NT2/D1 (cell line): ENCODE measurements around the gene FFAR2.
"Not testable (repeated sequence)": the region's sequence is repeated elsewhere in the genome, so short reads cannot be mapped to it uniquely, and the experiment has no call there.

Source experiments
- DNase-seq: peaks from one replicate; pipeline ENCODE4 v3.0.0-alpha.2; 2011; ENCODE audit warnings: low read depth, low spot score
- H3K27me3 ChIP-seq: 2 replicates; pipeline ENCODE4 v1.6.0; 2011; ENCODE audit warnings: mild to moderate bottlenecking; ENCODE audit not compliant: insufficient read length, insufficient read depth
- H3K36me3 ChIP-seq: 2 replicates; pipeline ENCODE4 v1.6.1; 2011; ENCODE audit warnings: mild to moderate bottlenecking, low read length, mixed read lengths; ENCODE audit not compliant: insufficient read depth, insufficient read length
- H3K4me1 ChIP-seq: 2 replicates; pipeline ENCODE4 v1.5.1; 2011; ENCODE audit not compliant: insufficient read depth, insufficient read length
- H3K4me3 ChIP-seq: 2 replicates; pipeline ENCODE4 v1.5.1; 2011; ENCODE audit warnings: low read depth; ENCODE audit not compliant: insufficient read length
- H3K9ac ChIP-seq: 2 replicates; pipeline ENCODE4 v1.6.0; 2011; ENCODE audit warnings: low read depth; ENCODE audit not compliant: insufficient read length
- H3K9me3 ChIP-seq: 2 replicates; pipeline ENCODE4 v1.5.1; 2011; ENCODE audit warnings: mild to moderate bottlenecking, low read length; ENCODE audit not compliant: insufficient read depth
- SUZ12 ChIP-seq: IDR thresholded peaks from 2 replicates; pipeline ENCODE4 v1.6.1; 2011; ENCODE audit not compliant: insufficient read length, insufficient read depth; ENCODE audit errors: extremely low read depth
- YY1 ChIP-seq: IDR thresholded peaks from 2 replicates; pipeline ENCODE4 v1.6.1; 2011; ENCODE audit not compliant: insufficient read length, insufficient read depth
- ZNF274 ChIP-seq: IDR thresholded peaks from 2 replicates; pipeline ENCODE4 v1.6.1; 2011; ENCODE audit warnings: mild to moderate bottlenecking, low read depth, low read length

FFAR2 gene

GRCh38 chr19:35447606-35448469, at the start of gene FFAR2:
Gene FFAR2 (plus strand): TSS chr19:35448257. CDS start chr19:35449715, 1,458 bp downstream.
- no peak for DNase-seq
- Histone ChIP-seq H3K27me3 (no peaks in the 10 kb centered on the region), H3K9ac (no peak within 1 kb of the TSS), H3K4me1 (peaks cover 3% of the 10 kb centered on the region), H3K4me3 (no peak within 1 kb of the TSS), H3K9me3 (no peaks in the 10 kb centered on the region), H3K36me3 (no peaks in the 10 kb centered on the region)
- TF ChIP-seq SUZ12 (no peak), YY1 (no peak), ZNF274 (no peak)

DNA sequence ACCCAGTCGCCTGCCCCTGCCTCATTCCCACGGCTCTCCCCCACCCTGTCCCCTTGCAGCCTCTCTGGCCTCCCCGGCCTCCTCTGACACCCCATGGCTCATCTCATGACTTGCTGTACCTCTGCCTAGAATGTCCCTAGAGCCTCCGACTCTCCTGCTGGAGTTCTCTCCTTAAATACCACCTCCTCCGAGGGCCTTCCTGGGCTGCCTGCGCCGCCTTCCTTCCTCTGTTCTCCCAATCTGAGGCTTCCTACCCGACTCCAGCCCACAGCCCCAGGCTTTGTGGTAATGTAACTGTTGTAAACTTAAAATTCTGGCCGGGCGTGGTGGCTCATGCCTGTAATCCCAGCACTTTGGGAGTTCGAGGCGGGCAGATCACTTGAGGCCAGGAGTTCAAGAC, 49.5 kb upstream of the FFAR2 start:
- Histone ChIP-seq H3K4me1 (peaks cover 2% of the 10 kb centered on the region), H3K9me3 (no peaks in the 10 kb centered on the region), H3K36me3 (no peaks in the 10 kb centered on the region), H3K27me3 (no peaks in the 10 kb centered on the region), H3K4me3 (no peak overlapping the region), H3K9ac (no peak overlapping the region)
- DNase-seq = no peak
- no peak for TF ChIP-seq YY1
- TF ChIP-seq SUZ12 = no peak
- no peak for TF ChIP-seq ZNF274

- DNase-seq = no peak
- Histone ChIP-seq H3K27me3 (no peaks in the 10 kb centered on the region), H3K36me3 (no peaks in the 10 kb centered on the region), H3K9ac (no peak overlapping the region), H3K4me1 (peaks cover 2% of the 10 kb centered on the region), H3K9me3 (no peaks in the 10 kb centered on the region), H3K4me3 (no peak overlapping the region)
- no peak for TF ChIP-seq ZNF274
- TF ChIP-seq SUZ12 = no peak
- TF ChIP-seq YY1 = no peak
Measured at GRCh38 chr19:35399231-35399630, 48.8 kb upstream of the FFAR2 start.

DNA sequence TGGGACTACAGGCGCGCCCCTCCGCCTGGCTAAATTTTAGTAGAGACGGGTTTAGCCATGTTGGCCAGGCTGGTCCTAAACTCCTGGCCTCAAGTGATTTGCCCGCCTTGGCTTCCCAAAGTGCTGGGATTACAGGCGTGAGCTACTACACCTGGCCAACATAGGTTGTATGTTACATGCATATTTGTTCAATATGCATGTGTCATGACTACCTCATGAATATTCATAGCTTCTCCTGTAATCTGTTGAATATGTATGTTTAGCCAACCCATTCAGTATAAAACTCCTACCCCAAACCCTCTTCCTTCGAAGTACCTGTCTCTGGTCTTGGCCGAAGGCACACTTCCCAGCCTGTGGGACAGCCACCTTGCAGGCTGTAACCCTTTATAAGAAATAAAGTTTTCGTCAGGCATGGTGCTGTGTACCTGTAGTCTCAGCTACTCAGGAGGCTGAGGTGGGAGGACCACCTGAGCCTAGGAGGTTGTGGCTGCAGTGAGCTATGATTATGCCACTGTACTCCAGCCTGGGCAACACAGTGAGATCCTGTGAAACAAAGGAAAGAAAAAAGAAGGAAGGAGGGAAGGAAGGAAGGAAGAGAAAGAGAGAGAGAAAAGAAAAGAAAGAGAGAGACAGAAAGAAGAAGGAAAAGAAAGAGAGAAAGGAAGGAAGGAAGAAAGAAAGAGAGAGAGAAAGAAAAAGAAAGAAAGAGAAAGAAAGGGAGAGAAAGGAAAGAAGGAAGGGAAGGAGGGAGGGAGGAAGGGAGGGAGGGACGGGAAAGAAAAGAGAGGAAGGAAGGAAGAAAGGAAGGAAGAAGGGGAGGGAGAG, 47.9 kb upstream of the FFAR2 start:
- Histone ChIP-seq H3K9ac (no peak overlapping the region), H3K9me3 (no peaks in the 10 kb centered on the region), H3K4me3 (no peak overlapping the region), H3K4me1 (peaks cover 4% of the 10 kb centered on the region), H3K27me3 (no peaks in the 10 kb centered on the region), H3K36me3 (no peaks in the 10 kb centered on the region)
- no peak for DNase-seq
- TF ChIP-seq SUZ12 (no peak), ZNF274 (no peak), YY1 (no peak)

DNA sequence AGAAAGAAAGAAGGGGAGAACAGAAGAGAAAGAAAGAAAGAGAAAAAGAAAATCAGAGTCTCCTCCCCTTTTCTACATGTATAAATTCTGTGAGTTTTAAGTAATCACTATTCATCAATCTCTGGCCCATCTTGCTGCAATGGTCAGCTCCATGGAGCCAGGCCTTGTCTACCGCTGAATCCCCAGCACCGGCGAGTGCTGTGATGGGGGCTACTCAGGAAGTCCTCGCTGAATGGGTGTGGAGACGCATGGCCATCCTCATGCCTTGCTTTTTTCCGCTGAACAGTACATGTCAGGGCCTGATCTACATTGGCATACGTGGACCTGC, 47.3 kb upstream of the FFAR2 start:
- Histone ChIP-seq H3K36me3 (no peaks in the 10 kb centered on the region), H3K9ac (no peak overlapping the region), H3K9me3 (no peaks in the 10 kb centered on the region), H3K27me3 (no peaks in the 10 kb centered on the region), H3K4me3 (no peak overlapping the region), H3K4me1 (peaks cover 6% of the 10 kb centered on the region)
- TF ChIP-seq ZNF274 = no peak
- no peak for TF ChIP-seq YY1
- TF ChIP-seq SUZ12 = no peak
- DNase-seq = no peak

DNA sequence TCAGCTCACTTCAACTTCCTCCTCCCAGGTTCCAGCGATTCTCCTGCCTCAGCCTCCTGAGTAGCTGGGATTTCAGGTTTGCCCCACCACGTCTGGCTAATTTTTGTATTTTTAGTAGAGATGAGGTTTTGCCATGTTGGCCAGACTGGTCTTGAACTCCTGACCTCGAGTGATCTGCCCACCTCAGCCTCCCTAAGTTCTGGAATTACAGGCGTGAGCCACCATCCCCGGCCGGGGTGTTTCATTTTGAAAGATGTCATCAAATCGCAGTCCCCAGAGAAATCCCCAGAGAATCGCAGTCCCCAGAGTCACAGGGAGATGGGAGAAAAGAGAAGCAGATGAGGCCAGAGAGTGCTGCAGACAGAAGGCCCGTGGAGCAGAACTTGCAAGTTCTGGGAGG, 46.6 kb upstream of the FFAR2 start:
- not testable (repeated sequence) for DNase-seq, H3K36me3 ChIP-seq, H3K4me1 ChIP-seq, H3K27me3 ChIP-seq, H3K4me3 ChIP-seq, H3K9me3 ChIP-seq, H3K9ac ChIP-seq

DNA sequence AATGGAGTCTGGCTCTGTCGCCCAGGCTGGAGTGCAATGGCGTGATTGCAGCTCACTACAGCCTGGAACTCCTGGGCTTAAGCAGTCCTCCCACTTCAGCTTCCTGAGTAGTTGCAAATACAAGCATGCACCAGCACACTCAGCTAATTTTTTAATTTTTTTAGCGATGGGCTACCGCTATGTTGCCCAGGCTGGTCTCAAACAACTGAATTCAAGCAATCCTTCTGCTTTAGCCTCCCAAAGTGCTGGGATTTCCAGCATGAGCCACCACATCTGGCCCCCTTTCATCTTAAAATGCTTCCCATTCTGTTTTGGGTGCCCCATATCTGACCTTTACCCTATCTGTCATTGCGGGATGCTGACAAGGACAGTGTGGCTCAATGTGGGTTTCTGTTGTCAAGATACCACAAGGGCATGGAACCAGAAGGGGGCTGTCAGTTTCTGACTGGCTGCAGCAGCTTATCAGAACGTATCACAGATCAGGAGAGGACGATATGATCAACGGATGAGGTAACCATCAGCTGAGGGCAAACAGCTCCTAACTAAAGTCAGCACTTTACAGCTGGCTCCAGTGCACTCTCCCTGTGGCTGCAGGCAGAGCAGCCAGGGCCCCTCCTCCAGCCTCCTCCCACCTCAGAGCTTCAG, 44.8 kb upstream of the FFAR2 start:
- no peak for DNase-seq

More for the DNA sequence above, 44.8 kb upstream of the FFAR2 start:
- TF ChIP-seq SUZ12 = no peak
- H3K9ac ChIP-seq = no peak overlapping the region
- H3K9me3 ChIP-seq = no peaks in the 10 kb centered on the region
- H3K4me1 ChIP-seq = peaks cover 6% of the 10 kb centered on the region
- no peak overlapping the region for H3K4me3 ChIP-seq
- no peaks in the 10 kb centered on the region for H3K36me3 ChIP-seq
- H3K27me3 ChIP-seq = no peaks in the 10 kb centered on the region
